ENCODE measurements around the gene PLEKHB1. TPM values are rescaled to one million over a fixed set of nuclear protein-coding genes. Genes with fewer than 3 reads are reported as not detected.
A peak's percentile ranks its signal among the peaks of the same experiment; 100 is the strongest.

The PLEKHB1 gene
- total RNA-seq, 4 donors from 2014 or later = 4.7 to 12.5 (median 6.3) TPM

DNA sequence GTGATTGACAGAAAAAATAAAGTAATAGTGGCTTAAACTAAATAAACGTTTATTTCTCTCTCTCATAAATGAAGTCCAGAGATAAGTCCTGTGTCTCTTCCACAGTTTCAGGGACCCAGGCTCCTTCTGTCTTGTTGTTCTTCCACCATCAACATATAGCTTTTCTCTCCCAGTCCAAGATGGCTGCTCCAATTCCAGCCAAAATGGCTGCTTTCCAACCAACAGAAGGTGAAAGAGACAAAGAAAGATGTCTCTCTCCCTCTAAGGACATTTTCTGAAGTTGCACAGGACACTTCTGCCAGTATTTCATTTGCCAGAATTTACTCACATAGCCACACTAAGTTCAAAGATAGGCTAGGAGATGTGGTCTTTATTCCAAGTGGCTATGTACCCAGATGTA is 9.4 kb upstream of the PLEKHB1 start:
- no peak for TF ChIP-seq POLR2AphosphoS5 (IDR thresholded peaks at IDR 0.05)
- TF ChIP-seq EP300 (IDR thresholded peaks at IDR 0.05) = no peak
- TF ChIP-seq, protein P1, sequence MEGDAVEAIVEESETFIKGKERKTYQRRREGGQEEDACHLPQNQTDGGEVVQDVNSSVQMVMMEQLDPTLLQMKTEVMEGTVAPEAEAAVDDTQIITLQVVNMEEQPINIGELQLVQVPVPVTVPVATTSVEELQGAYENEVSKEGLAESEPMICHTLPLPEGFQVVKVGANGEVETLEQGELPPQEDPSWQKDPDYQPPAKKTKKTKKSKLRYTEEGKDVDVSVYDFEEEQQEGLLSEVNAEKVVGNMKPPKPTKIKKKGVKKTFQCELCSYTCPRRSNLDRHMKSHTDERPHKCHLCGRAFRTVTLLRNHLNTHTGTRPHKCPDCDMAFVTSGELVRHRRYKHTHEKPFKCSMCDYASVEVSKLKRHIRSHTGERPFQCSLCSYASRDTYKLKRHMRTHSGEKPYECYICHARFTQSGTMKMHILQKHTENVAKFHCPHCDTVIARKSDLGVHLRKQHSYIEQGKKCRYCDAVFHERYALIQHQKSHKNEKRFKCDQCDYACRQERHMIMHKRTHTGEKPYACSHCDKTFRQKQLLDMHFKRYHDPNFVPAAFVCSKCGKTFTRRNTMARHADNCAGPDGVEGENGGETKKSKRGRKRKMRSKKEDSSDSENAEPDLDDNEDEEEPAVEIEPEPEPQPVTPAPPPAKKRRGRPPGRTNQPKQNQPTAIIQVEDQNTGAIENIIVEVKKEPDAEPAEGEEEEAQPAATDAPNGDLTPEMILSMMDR (IDR thresholded peaks at IDR 0.05) = no peak
- TF ChIP-seq POLR2A (IDR thresholded peaks at IDR 0.05) = no peak
- WGBS = 68% methylated on average over 1 of the region's 1 CpG

DNA sequence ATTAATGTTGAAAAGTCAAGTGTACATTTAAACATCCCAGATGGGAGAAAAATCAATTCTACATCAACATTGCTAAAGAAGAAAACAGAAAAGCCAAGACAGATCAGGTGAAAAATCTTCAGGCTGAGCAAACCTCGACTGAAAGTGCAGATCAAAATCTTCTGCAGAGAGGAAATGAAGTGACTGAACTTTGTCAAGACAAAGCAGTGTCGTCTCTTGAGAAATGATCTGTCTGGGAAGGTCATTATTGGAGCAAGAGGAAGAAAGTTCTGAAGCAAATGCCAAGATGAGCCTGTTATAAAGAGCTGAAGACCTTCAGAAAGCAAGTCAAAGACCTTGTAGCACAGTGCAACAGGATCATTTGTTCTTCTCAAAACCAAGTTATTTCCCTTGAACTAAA is 5.8 kb upstream of the PLEKHB1 start:
- no peak for TF ChIP-seq POLR2AphosphoS5 (IDR thresholded peaks at IDR 0.05)
- TF ChIP-seq POLR2A (IDR thresholded peaks at IDR 0.05) = no peak
- TF ChIP-seq, protein P1 (IDR thresholded peaks at IDR 0.05) = no peak
- no peak for TF ChIP-seq EP300 (IDR thresholded peaks at IDR 0.05)
- Histone ChIP-seq H3K27me3 (peaks cover 16% of the 10 kb centered on the region), H3K4me1 (peaks cover 6% of the 10 kb centered on the region), H3K4me3 (no peak overlapping the region), H3K36me3 (no peaks in the 10 kb centered on the region), H3K9me3 (no peaks in the 10 kb centered on the region), H3K27ac (no peak overlapping the region)
- 55% methylated on average over 2 of the region's 2 CpGs for WGBS
- no peak for DNase-seq (ENCODE audit: low spot score in 2 of 2)

More for the DNA sequence above, 9.4 kb upstream of the PLEKHB1 start:
- Histone ChIP-seq H3K27ac (no peak overlapping the region), H3K27me3 (peaks cover 6% of the 10 kb centered on the region), H3K4me3 (no peak overlapping the region), H3K36me3 (no peaks in the 10 kb centered on the region), H3K4me1 (no peaks in the 10 kb centered on the region), H3K9me3 (no peaks in the 10 kb centered on the region)
- no peak for DNase-seq (ENCODE audit: low spot score in 2 of 2)

DNA sequence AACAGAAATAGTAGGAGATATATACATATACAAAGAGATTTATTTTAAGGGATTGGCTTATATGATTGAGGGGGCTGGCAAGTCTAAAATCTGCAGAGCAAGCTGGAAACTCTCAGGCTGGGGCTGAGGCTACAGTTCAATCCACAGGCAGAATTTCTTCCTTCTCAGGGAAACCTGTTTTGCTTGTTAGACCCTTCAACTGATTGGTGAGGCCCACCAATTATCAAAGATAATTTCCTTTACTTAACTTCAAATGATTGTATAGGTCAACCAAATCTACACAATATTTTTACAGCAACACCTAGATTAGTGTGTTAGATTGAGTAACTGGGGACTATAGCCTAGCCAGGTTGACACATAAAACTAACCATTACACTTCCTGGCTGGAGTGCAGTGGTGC is 4.7 kb upstream of the PLEKHB1 start:
- Histone ChIP-seq H3K36me3 (no peaks in the 10 kb centered on the region), H3K4me1 (peaks cover 14% of the 10 kb centered on the region), H3K27ac (no peak overlapping the region), H3K4me3 (no peak overlapping the region), H3K9me3 (no peaks in the 10 kb centered on the region), H3K27me3 (peaks cover 20% of the 10 kb centered on the region)
- no peak for TF ChIP-seq EP300 (IDR thresholded peaks at IDR 0.05)
- TF ChIP-seq POLR2A (IDR thresholded peaks at IDR 0.05) = no peak
- no peak for TF ChIP-seq POLR2AphosphoS5 (IDR thresholded peaks at IDR 0.05)
- TF ChIP-seq, protein P1 (IDR thresholded peaks at IDR 0.05) = no peak
- no peak for DNase-seq (ENCODE audit: low spot score in 2 of 2)

DNA sequence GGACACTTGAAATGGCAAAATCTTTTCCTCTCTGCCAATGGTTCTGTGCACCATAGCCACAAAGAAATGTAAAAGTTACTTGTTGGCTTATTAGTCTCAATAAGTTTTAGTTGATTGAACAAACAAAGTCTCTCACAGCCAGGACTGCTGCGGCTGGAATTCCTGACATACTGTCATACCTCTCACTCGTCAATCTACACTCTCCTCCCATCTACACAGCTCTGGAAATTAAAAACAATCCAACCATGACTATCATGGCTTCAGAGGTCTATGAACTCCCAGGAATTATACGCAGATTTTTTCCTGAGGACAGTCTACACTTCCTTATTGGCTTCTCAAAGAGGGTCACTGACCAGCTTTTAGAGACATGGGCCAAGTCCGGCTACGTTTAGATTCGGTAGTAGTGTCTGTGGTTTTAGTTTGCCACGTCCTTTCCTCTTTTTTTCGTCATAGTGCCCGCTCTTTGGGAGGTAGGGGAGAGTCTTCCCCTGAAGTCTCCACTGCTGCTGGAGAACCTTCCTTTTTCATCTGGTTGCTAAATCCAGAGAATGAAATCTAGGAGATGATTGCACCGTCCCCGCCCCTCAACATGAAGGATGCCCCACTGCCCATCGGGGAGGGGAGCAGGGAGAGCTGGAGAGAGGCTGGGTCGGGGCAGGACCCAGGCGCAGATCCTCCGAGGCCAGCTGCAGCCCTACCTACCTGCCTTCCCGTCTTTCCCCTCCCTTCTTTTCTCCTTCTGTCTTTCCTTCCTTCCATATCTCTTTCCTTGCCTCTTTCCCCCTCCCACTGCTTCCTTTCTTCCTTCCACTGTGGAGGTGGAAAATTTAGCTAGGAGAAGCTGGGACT is 1.0 kb upstream of the PLEKHB1 start:
- WGBS = 37% methylated on average over 16 of the region's 16 CpGs
- no peak for TF ChIP-seq POLR2A (IDR thresholded peaks at IDR 0.05)
- TF ChIP-seq EP300 (IDR thresholded peaks at IDR 0.05) = no peak
- TF ChIP-seq POLR2AphosphoS5 (IDR thresholded peaks at IDR 0.05) = no peak
- TF ChIP-seq, protein P1 (IDR thresholded peaks at IDR 0.05) = no peak
- no peaks in the 10 kb centered on the region for H3K9me3 ChIP-seq
- H3K4me1 ChIP-seq = peaks cover 25% of the 10 kb centered on the region
- H3K4me3 ChIP-seq = no peak overlapping the region
- peaks cover 14% of the 10 kb centered on the region for H3K27me3 ChIP-seq
- H3K27ac ChIP-seq = no peak overlapping the region
- no peak for DNase-seq (ENCODE audit: low spot score in 2 of 2)
- H3K36me3 ChIP-seq = no peaks in the 10 kb centered on the region

DNA sequence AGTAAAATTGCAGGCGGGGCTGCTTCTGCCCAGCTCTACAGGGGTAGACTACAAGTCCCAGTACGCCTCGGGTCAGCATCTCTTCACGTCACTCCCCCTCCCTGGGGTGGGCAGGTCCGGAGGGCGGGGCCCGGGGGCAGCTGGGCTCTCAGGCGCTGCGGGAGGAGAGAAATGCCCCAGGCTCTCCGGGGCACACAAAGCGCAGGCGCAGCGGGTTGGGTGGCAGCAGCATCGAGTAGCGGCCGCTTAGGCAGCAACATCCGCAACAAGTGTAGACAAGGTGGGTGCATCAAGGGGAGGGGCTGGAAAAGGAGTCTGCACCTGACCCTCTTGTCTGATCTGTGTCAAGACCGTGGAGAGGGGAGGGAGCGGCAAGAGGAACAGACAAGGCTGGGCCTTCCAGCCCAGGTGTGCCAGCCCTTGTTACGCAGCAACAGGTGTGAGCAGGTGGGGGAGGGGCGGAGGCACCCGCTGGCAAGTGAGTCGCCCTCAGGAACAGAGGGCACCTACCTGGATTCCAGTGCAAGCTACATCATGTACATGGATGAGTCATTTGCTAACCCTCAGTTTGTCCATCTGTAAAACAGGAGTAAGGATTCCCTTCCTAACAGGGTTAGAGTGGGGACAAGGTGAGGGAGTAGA is 1.2 kb downstream of the PLEKHB1 start:
- DNase-seq (ENCODE audit: low spot score in 2 of 2) = peak; percentile 83 to 85
- H3K36me3 ChIP-seq = no peaks in the 10 kb centered on the region
- WGBS = 7% methylated on average over 19 of the region's 23 CpGs
- peaks cover 25% of the 10 kb centered on the region for H3K4me1 ChIP-seq
- TF ChIP-seq, protein P1 (IDR thresholded peaks at IDR 0.05) = no peak
- TF ChIP-seq EP300 (IDR thresholded peaks at IDR 0.05) (no peak), POLR2A (IDR thresholded peaks at IDR 0.05) (no peak), POLR2AphosphoS5 (IDR thresholded peaks at IDR 0.05) (no peak)
- H3K4me3 ChIP-seq = peak overlapping the region; percentile 27
- H3K9me3 ChIP-seq = no peaks in the 10 kb centered on the region
- H3K27ac ChIP-seq = no peak overlapping the region
- peaks cover 14% of the 10 kb centered on the region for H3K27me3 ChIP-seq
